HEK293 (cell line): ENCODE results near the gene ARRB2.

Experiments
- CTCF ChIA-PET: fragments of 350-600 bp; formaldehyde crosslinking; extraction: SDS; loops from one replicate; lab custom pipeline; 2021; ENCODE audit warnings: antibody characterized with exemption; lab: Yijun Ruan, JAX
- POLR2A ChIA-PET: fragments of 300-600 bp; formaldehyde crosslinking; extraction: SDS; loops from one replicate; lab custom pipeline; 2020; ENCODE audit warnings: antibody characterized with exemption, inconsistent platforms; lab: Yijun Ruan, JAX
- H3K27ac ChIP-seq: fragments of 200-500 bp; sonication (Bioruptor generic); 2 replicates; pipeline ENCODE4 v1.5.1; 2014; ENCODE audit warnings: low read depth, low read length, control low read depth, inconsistent platforms; ENCODE audit errors: extremely low read depth
- H3K36me3 ChIP-seq, 2 experiments: fragments of 200-500 bp in 1 of 2; sonication (Bioruptor generic) in 1 of 2; 1 replicate in 1 of 2; 2 replicates in 1 of 2; pipeline ENCODE4 v1.5.1; 2014 to 2017; ENCODE audit warnings: inconsistent platforms in 2 of 2, low read length in 2 of 2; ENCODE audit not compliant: control insufficient read depth in 2 of 2, insufficient read depth in 1 of 2
- H3K4me1 ChIP-seq: fragments of 200-500 bp; sonication (Bioruptor generic); 2 replicates; pipeline ENCODE4 v1.5.1; 2014; ENCODE audit warnings: mild to moderate bottlenecking, low read length, inconsistent platforms; ENCODE audit not compliant: control insufficient read depth, insufficient read depth
- H3K4me3 ChIP-seq: 2 replicates; pipeline ENCODE4 v1.5.1; 2011; ENCODE audit warnings: low read depth, mild to moderate bottlenecking, control low read depth, low read length, moderate library complexity
- H3K9me3 ChIP-seq: fragments of 200-500 bp; sonication (Bioruptor generic); 2 replicates; pipeline ENCODE4 v1.5.1; 2014; ENCODE audit warnings: low read depth, low read length, inconsistent platforms; ENCODE audit not compliant: control insufficient read depth, insufficient read depth
- INSM2 ChIP-seq: fragments of 450-650 bp; formaldehyde crosslinking; IDR thresholded peaks from 2 replicates; pipeline ENCODE4 v1.5.1; 2016; ENCODE audit warnings: missing biosample characterization, missing genetic modification characterization
- MEIS1 ChIP-seq: sonication (generic); formaldehyde crosslinking; IDR thresholded peaks from 2 replicates; pipeline ENCODE4 v1.8.1; 2022; ENCODE audit warnings: missing genetic modification reagents, mild to moderate bottlenecking, borderline replicate concordance
- PRDM1 ChIP-seq: fragments of 450-650 bp; formaldehyde crosslinking; IDR thresholded peaks from 2 replicates; pipeline ENCODE4; 2016; ENCODE audit warnings: missing biosample characterization, missing genetic modification characterization
- SP2 ChIP-seq: fragments of 450-650 bp; formaldehyde crosslinking; IDR thresholded peaks from 2 replicates; pipeline ENCODE4 v1.5.1; 2016; ENCODE audit warnings: missing biosample characterization, missing genetic modification characterization
- TRIM28 ChIP-seq: IDR thresholded peaks from 2 replicates; pipeline ENCODE4 v1.6.1; 2011; ENCODE audit warnings: low read length, control low read depth, borderline replicate concordance
- WT1 ChIP-seq: fragments of 450-650 bp; formaldehyde crosslinking; IDR thresholded peaks from 2 replicates; pipeline ENCODE4 v1.5.1; 2016; ENCODE audit warnings: missing biosample characterization, missing genetic modification characterization
- ZBTB17 ChIP-seq: fragments of 450-650 bp; formaldehyde crosslinking; IDR thresholded peaks from 2 replicates; pipeline ENCODE4 v1.5.1; 2016; ENCODE audit warnings: missing biosample characterization, missing genetic modification characterization
- ZBTB49 ChIP-seq: fragments of 450-650 bp; formaldehyde crosslinking; IDR thresholded peaks from 2 replicates; pipeline ENCODE4 v1.5.1; 2016; ENCODE audit warnings: missing biosample characterization, missing genetic modification characterization, low read depth
- ZNF138 ChIP-seq: fragments of 450-650 bp; formaldehyde crosslinking; IDR thresholded peaks from 2 replicates; pipeline ENCODE4 v1.5.1; 2016; ENCODE audit warnings: missing biosample characterization, missing genetic modification characterization, borderline replicate concordance
- ZNF214 ChIP-seq: fragments of 450-650 bp; formaldehyde crosslinking; IDR thresholded peaks from 2 replicates; pipeline ENCODE4 v1.5.1; 2017; ENCODE audit warnings: missing biosample characterization, mild to moderate bottlenecking, missing genetic modification characterization, borderline replicate concordance
- ZNF221 ChIP-seq: fragments of 450-650 bp; formaldehyde crosslinking; IDR thresholded peaks from 2 replicates; pipeline ENCODE4 v1.5.1; 2017; ENCODE audit warnings: missing biosample characterization, missing genetic modification characterization, borderline replicate concordance
- ZNF24 ChIP-seq: fragments of 450-650 bp; formaldehyde crosslinking; IDR thresholded peaks from 2 replicates; pipeline ENCODE4 v1.5.1; 2016; ENCODE audit warnings: missing biosample characterization, missing genetic modification characterization
- ZNF350 ChIP-seq: fragments of 450-650 bp; formaldehyde crosslinking; IDR thresholded peaks from 2 replicates; pipeline ENCODE4 v1.5.0; 2017; ENCODE audit warnings: missing biosample characterization, mild to moderate bottlenecking, missing genetic modification characterization
- ZNF366 ChIP-seq: fragments of 450-650 bp; formaldehyde crosslinking; conservative IDR thresholded peaks from 2 replicates; pipeline ENCODE4 v1.5.1; 2016; ENCODE audit warnings: missing biosample characterization, missing genetic modification characterization
- ZNF513 ChIP-seq: fragments of 450-650 bp; IDR thresholded peaks from 2 replicates; pipeline ENCODE4 v1.5.1; 2018; ENCODE audit warnings: missing biosample characterization, missing genetic modification characterization
- ZNF548 ChIP-seq: fragments of 450-650 bp; formaldehyde crosslinking; IDR thresholded peaks from 2 replicates; pipeline ENCODE4 v1.5.1; 2016; ENCODE audit warnings: missing biosample characterization, missing genetic modification characterization
- ZNF785 ChIP-seq: fragments of 450-650 bp; formaldehyde crosslinking; IDR thresholded peaks from 2 replicates; pipeline ENCODE4 v1.5.1; 2016; ENCODE audit warnings: missing biosample characterization, missing genetic modification characterization
- TF ChIP-seq, protein P1 (sequence below): fragments of 450-650 bp; IDR thresholded peaks from 2 replicates; pipeline ENCODE4 v1.5.1; 2018; ENCODE audit warnings: missing biosample characterization, mild to moderate bottlenecking, missing genetic modification characterization
- TF ChIP-seq, protein P2 (sequence below): fragments of 450-650 bp; formaldehyde crosslinking; IDR thresholded peaks from 2 replicates; pipeline ENCODE4 v1.5.1; 2016; ENCODE audit warnings: missing biosample characterization, missing genetic modification characterization
- TF ChIP-seq, protein P3 (sequence below): fragments of 450-650 bp; formaldehyde crosslinking; IDR thresholded peaks from 2 replicates; pipeline ENCODE4 v1.5.1; 2016; ENCODE audit warnings: missing biosample characterization, missing genetic modification characterization

Gene ARRB2

DNA sequence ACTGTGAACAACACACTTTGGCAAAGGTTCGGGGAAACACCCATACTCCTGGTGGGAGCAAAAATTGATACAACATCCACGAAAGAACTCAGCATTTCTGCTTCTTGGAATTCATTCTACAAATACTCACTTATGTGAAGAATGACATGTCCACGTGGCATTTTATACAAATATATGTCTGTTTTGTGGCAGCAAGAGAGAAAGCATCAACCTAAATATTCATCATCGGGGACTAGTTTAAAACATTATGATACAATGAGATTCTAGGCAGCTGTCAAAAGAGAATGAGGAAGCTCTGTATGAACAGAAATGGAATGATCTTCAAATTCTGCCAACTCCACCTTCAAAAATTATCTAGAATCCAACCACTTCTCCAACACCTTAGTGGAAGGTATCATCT is 43.3 kb upstream of the ARRB2 start:
- Histone ChIP-seq H3K9me3 (no peaks in the 10 kb centered on the region), H3K4me1 (no peaks in the 10 kb centered on the region), H3K4me3 (no peak overlapping the region), H3K27ac (no peak overlapping the region), H3K36me3 (peaks cover 6 to 16% of the 10 kb centered on the region in 2 experiments)
- TF ChIP-seq ZNF350 (tag by site-specific recombination) = no peak
- TF ChIP-seq, protein P1, sequence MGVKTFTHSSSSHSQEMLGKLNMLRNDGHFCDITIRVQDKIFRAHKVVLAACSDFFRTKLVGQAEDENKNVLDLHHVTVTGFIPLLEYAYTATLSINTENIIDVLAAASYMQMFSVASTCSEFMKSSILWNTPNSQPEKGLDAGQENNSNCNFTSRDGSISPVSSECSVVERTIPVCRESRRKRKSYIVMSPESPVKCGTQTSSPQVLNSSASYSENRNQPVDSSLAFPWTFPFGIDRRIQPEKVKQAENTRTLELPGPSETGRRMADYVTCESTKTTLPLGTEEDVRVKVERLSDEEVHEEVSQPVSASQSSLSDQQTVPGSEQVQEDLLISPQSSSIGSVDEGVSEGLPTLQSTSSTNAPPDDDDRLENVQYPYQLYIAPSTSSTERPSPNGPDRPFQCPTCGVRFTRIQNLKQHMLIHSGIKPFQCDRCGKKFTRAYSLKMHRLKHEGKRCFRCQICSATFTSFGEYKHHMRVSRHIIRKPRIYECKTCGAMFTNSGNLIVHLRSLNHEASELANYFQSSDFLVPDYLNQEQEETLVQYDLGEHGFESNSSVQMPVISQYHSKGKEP (tag by site-specific recombination) = no peak
- TF ChIP-seq ZNF214 (tag by site-specific recombination) = no peak
- TF ChIP-seq SP2 (tag by site-specific recombination) = no peak
- TF ChIP-seq, protein P2, sequence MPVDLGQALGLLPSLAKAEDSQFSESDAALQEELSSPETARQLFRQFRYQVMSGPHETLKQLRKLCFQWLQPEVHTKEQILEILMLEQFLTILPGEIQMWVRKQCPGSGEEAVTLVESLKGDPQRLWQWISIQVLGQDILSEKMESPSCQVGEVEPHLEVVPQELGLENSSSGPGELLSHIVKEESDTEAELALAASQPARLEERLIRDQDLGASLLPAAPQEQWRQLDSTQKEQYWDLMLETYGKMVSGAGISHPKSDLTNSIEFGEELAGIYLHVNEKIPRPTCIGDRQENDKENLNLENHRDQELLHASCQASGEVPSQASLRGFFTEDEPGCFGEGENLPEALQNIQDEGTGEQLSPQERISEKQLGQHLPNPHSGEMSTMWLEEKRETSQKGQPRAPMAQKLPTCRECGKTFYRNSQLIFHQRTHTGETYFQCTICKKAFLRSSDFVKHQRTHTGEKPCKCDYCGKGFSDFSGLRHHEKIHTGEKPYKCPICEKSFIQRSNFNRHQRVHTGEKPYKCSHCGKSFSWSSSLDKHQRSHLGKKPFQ (tag by site-specific recombination) = no peak
- no peak for TF ChIP-seq INSM2
- TF ChIP-seq ZBTB49 (tag by site-specific recombination) = no peak
- no peak for TF ChIP-seq TRIM28
- no peak for TF ChIP-seq ZNF138 (tag by site-specific recombination)
- TF ChIP-seq ZNF785 (tag by site-specific recombination) = no peak
- no peak for TF ChIP-seq WT1 (tag by site-specific recombination)
- no peak for TF ChIP-seq PRDM1 (tag by site-specific recombination)
- no peak for TF ChIP-seq ZBTB17
- no peak for TF ChIP-seq ZNF24 (tag by site-specific recombination)
- TF ChIP-seq ZNF548 (tag by site-specific recombination) = no peak
- TF ChIP-seq ZNF221 (tag by site-specific recombination) = no peak
- POLR2A ChIA-PET = interaction anchor here (0.6 kb wide), 1 partner anchor 341 kb away, joined by 5 read pairs; no protein-coding TSS in a partner anchor
- CTCF ChIA-PET = interaction anchor here (0.6 to 1.7 kb wide), 4 partner anchors 9 to 236 kb away, joined by 3 to 7 read pairs (median 3); partner anchors contain the start of gene CHRNE

DNA sequence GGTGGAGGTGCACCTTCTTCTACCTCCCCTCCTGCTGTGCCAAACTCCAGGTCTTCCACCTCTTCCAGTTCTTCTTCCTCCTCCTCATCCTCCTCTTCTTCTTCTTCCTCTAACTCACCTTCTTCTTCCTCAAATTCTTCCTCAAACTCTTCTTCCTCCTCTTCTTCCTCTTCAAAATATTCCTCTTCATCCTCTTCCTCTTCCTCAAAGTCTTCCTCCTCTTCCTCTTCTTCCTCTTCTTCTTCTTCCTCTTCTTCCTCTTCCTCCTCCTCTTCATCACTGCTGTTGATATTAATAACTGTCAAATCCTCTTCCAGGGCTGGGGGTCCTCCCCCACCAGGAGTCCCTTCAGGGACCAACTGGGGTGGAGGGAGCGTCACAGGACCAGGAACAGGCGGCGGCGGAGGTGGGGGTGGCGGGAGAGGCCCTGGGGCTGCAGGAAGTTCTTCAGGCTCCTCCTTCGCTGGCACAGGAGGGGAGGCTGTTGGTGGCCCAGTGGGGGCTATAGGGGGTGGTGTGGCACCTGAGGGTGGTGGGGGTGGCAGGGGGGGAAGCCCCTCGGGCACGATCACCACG is 38.3 kb upstream of the ARRB2 start:
- TF ChIP-seq ZNF513 (tag by site-specific recombination) = peak; percentile 100
- 0 out of 2 replicates have a peak, but pooled peaks have one; percentile 27 for TF ChIP-seq ZNF366 (tag by site-specific recombination)
- TF ChIP-seq, protein P3, sequence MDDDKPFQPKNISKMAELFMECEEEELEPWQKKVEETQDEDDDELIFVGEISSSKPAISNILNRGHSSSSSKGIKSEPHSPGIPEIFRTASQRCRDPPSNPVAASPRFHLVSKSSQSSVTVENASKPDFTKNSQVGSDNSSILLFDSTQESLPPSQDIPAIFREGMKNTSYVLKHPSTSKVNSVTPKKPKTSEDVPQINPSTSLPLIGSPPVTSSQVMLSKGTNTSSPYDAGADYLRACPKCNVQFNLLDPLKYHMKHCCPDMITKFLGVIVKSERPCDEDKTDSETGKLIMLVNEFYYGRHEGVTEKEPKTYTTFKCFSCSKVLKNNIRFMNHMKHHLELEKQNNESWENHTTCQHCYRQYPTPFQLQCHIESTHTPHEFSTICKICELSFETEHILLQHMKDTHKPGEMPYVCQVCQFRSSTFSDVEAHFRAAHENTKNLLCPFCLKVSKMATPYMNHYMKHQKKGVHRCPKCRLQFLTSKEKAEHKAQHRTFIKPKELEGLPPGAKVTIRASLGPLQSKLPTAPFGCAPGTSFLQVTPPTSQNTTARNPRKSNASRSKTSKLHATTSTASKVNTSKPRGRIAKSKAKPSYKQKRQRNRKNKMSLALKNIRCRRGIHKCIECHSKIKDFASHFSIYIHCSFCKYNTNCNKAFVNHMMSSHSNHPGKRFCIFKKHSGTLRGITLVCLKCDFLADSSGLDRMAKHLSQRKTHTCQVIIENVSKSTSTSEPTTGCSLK (tag by site-specific recombination) = no peak
- no peak for TF ChIP-seq MEIS1 (CRISPR knock-in tag)
- TF ChIP-seq, all 188 proteins: peak for 2
- CTCF ChIA-PET = interaction anchor here (1.1 kb wide), 1 partner anchor 14 kb away, joined by 3 read pairs; no protein-coding TSS in a partner anchor
- H3K4me3 ChIP-seq = no peak overlapping the region
- no peak overlapping the region for H3K27ac ChIP-seq
- no peaks in the 10 kb centered on the region for H3K4me1 ChIP-seq
- H3K36me3 ChIP-seq = peaks cover 27 to 64% of the 10 kb centered on the region in 2 experiments
- no peaks in the 10 kb centered on the region for H3K9me3 ChIP-seq
- POLR2A ChIA-PET = interaction anchor here (1.0 kb wide), 1 partner anchor 7 kb away, joined by 3 read pairs; no protein-coding TSS in a partner anchor
